Ramos (cell line): ENCODE measurements around the gene DUOX1.

Experiments used
- in situ Hi-C: fragments of 300-500 bp; cut with MboI; formaldehyde crosslinking; loops from one replicate; pipeline ENCODE4 v1.14.3; 2022; ENCODE audit warnings: low sequenced_read_pairs; ENCODE audit not compliant: unreplicated experiment

The DUOX1 gene

DNA sequence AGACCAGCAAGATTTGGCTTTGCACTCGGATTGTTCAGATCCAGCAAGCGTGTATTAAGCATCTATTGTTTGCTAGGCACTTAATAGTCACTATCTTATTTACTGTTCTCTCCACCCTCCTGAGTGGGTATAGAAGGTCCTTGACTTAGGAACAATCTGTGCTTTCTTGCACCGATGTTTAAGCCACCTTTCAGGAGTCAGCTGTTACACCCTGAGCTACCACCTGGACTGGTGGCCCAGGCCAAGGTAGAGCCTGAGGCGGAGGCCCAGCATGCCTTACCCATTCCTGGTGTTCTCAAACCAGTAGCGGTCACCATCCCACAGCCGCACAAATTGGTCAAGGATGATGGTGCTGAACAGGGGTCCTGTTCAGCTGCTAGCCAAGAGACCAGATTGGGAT, 10.0 kb downstream of the DUOX1 start:
- in situ Hi-C loops = no loop called here

- in situ Hi-C loops = no loop called here
These were observed 10.9 kb downstream of the DUOX1 start for GRCh38 chr15:45140557-45141250.

DNA sequence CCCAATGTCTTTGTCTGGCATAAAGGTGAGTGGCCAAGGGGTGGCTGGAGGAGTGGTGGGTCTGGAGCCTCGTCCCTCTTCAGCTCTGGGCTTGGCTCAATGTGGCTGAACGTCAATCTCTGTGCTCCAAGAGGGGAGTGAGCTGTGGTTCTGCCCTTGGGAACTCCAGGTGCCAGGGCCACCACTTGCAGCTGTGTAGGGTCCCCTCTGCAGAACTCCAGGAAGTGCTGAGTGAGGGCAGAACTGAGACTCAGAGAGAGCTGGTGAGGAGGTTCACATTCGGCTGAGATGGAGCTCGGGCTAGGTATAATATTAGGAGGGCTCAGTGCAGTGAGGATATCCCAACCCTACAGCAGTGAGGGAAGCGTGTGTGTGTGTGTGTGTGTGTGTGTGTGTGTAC, 11.6 kb downstream of the DUOX1 start:
- in situ Hi-C loops = no loop called here

GRCh38 chr15:45143056-45143455, 13.3 kb downstream of the DUOX1 start:
- in situ Hi-C loops = no loop called here

DNA sequence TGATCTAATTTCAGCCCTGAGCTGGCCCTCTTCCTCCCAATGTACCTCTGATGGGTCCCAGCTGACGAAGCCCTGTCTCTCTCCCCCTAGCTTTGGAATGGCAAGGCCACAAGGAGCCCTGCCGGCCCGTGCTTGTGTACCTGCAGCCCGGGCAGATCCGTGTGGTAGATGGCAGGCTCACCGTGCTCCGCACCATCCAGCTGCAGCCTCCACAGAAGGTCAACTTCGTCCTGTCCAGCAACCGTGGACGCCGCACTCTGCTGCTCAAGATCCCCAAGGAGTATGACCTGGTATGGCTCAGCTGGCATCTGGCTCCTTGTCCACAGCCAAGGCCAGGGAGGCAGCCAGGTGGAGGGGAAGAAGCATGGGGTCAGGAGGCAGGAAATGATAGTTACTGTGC, 14.2 kb downstream of the DUOX1 start:
- in situ Hi-C loops = no loop called here

DNA sequence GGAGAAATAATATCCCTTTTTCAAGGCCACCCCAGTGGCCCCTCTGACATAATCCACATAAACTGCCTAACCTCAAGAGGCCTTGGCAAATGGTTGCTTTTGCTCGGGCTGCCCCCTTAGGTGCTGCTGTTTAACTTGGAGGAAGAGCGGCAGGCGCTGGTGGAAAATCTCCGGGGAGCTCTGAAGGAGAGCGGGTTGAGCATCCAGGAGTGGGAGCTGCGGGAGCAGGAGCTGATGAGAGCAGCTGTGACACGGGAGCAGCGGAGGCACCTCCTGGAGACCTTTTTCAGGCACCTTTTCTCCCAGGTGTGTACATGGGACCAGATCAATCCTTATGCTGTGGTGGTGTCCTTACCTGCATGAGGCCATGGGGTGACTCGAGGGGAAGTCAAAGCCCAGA, 15.0 kb downstream of the DUOX1 start:
- in situ Hi-C loops = no loop called here

DNA sequence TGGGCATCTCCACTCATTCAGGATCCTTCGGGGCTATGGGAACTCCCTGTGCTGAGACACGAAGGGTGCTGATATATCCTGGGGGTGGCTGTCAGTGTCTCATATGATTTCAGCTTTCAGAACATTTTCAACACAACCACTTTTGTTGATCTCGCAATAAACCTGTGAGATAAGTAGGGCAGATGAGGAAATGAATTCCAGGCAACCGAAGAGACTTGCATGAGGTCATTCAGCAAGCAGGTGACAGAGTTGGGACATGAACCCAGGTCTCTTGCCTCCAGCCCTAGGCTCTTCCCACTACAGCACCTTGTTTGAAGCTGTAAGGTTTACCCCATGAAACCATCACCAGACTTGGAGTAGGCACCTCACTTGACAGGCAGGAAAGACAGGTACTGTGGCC, 16.6 kb downstream of the DUOX1 start:
- in situ Hi-C loops = no loop called here

DNA sequence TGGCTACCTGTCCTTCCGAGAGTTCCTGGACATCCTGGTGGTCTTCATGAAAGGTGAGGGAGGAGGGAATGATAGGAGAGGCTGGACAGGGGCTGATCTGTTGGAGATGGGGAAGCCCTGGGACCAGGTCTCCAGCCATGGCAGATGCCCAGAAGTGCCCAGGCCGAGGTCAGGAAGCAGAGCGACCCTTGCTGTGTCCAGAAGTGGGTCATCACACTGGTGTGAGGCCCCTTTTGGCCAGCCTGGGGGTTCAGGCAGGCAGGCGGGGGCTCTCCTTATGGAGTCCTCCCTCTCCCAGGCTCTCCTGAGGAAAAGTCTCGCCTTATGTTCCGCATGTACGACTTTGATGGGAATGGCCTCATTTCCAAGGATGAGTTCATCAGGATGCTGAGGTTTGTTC, 17.8 kb downstream of the DUOX1 start:
- in situ Hi-C loops = no loop called here

- in situ Hi-C loops = no loop called here
These were observed 18.6 kb downstream of the DUOX1 start for GRCh38 chr15:45148076-45149059.

GRCh38 chr15:45149060-45149459, 19.3 kb downstream of the DUOX1 start:
- in situ Hi-C loops = no loop called here

GRCh38 chr15:45150481-45150880, 20.7 kb downstream of the DUOX1 start:
- in situ Hi-C loops = no loop called here

GRCh38 chr15:45150997-45151396, 21.2 kb downstream of the DUOX1 start:
- in situ Hi-C loops = no loop called here

DNA sequence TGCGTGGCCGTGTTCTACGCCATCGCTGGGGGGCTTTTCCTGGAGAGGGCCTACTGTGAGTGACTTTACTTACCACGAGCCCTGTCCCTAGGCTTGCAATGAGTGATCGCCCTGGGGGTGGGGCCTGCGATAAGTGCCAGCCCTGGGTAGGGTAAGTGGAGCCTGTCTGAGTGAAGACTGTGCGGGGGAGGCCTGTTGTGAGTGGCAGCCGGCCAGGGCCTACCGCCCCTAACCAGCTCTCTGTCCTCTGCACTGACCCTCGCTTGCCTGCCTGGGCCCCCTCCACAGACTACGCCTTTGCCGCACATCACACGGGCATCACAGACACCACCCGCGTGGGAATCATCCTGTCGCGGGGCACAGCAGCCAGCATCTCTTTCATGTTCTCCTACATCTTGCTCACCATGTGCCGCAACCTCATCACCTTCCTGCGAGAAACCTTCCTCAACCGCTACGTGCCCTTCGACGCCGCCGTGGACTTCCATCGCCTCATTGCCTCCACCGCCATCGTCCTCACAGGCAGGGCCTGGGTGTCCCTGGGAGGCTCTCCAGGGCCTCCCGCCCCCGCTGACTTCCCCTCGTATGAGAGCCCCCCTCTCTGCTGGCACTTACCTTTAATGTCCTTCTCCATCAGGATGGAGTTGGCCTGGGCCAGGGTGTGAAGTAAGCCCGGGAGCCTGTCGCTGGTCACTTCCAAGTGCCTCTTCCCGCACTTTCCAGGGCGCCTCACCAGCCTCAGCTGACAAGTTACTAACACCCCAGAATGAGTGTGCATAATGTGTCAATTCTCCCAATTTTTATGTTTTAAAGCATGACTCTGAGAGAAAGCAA, 22.4 kb downstream of the DUOX1 start:
- in situ Hi-C loops = no loop called here

- in situ Hi-C loops = no loop called here
These were observed 25.9 kb downstream of the DUOX1 start for GRCh38 chr15:45155739-45156138.

DNA sequence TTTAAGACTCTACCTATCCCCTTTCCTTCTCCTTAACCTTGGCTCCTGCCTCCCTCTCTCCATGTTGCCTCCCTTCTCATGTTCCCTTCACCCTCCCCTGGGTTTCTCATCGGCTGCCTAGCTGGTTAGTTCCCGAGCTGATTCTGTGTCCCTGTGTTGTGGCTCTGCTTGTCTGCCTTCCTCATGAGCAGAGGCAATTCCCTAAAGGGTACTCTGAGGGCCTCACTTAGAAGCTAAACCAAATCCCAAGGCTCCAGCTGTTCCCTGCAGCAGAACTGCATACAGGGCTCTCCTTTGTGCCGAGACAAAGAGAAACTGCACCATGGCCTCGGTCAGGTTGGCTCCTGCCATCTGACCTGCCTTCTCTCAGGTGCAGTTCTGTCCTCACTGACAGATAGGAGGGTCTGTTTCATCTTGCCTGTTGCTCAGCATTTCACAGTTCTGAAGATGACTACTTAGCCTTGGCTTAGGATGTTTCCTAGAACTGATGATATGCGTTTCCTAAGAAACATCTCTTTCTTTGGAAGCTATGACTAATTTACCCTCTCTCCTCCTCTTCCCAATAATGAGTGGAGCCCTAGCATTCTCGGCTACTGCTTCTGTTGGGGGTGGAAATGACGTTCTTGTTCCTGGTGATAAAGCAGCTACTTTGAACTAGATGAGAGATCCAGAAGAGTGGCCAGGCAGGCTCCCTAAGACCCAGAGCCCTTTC, 27.1 kb downstream of the DUOX1 start:
- in situ Hi-C loops = no loop called here

GRCh38 chr15:45157974-45158373, 28.2 kb downstream of the DUOX1 start:
- in situ Hi-C loops = no loop called here

DNA sequence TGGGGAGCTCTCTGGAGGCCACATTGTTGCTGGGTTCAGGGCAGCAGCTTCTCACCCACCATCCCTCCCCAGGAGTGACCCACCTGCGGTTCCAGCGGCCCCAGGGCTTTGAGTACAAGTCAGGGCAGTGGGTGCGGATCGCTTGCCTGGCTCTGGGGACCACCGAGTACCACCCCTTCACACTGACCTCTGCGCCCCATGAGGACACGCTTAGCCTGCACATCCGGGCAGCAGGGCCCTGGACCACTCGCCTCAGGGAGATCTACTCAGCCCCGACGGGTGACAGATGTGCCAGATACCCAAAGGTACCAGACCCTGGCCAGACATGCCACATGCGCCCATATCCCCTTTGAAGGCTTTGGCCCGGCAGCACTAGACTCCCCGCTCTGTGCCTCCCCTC, 31.9 kb downstream of the DUOX1 start:
- in situ Hi-C loops = no loop called here

DNA sequence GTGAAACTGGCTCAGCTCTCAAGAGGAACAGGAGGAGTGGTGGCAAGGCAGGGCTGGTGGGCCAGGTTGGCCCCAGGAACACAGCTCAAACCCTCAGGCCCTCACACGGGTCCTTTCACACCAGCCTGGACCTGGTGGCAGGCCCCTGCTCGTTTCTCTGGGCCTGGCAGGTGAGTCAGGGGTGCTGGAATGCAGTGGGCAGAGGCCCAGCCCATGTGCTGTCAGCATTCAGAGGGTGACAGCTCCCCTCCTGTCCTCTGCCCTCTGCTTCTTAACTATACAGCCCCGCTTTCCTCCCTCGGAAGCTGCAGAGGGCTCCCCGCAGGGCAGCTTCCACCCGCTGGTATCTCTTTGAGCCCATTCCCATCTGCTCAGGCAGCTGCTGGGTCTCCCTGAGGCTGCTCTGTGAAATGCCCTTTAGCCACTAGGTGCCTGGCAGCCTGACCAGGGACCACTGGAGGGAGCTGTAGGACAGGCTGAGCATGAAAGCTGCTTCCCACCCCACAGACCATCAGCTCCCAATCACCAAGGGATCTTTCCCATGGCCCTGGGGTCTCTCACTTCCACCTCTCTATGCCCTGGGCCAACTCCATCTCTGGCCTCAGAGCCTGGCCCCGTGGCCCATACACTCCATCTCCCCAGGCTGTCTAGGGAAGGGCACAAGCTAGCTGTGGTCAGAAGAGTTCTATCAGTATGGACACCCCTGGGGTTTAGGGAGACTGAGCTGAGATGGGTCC, 33.1 kb downstream of the DUOX1 start:
- in situ Hi-C loops = no loop called here

DNA sequence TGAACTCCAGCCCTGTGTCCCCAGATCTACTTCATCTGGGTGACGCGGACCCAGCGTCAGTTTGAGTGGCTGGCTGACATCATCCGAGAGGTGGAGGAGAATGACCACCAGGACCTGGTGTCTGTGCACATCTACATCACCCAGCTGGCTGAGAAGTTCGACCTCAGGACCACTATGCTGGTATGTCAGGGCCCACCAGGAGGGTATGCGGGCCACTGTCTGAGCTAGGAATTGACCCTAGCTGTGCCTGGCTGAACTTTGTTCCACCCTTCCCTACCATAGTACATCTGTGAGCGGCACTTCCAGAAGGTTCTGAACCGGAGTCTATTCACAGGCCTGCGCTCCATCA, 33.7 kb downstream of the DUOX1 start:
- in situ Hi-C loops = no loop called here

- in situ Hi-C loops = no loop called here
These were observed 35.1 kb downstream of the DUOX1 start for GRCh38 chr15:45164914-45165313.
